ENCODE measurements around the gene MARCO. TPM values are rescaled to one million over a fixed set of nuclear protein-coding genes. Genes with fewer than 3 reads are reported as not detected.

Gene MARCO
- total RNA-seq, 1 donor, result not detected

- no peak for DNase-seq (ENCODE audit: low read depth)
- no peak for TF ChIP-seq CTCF (IDR thresholded peaks at IDR 0.05; ENCODE audit: insufficient read depth, low read length)
- H3K4me3 ChIP-seq (ENCODE audit: low read depth, low read length), result no peak overlapping the region
Observed at GRCh38 chr2:118967124-118967880, 25.3 kb downstream of the MARCO start.

GRCh38 chr2:118968042-118968441 lies 26.0 kb downstream of the MARCO start:
- TF ChIP-seq CTCF (IDR thresholded peaks at IDR 0.05; ENCODE audit: insufficient read depth, low read length), result no peak
- no peak overlapping the region for H3K4me3 ChIP-seq (ENCODE audit: low read depth, low read length)
- no peak for DNase-seq (ENCODE audit: low read depth)

- no peak for TF ChIP-seq CTCF (IDR thresholded peaks at IDR 0.05; ENCODE audit: insufficient read depth, low read length)
- DNase-seq (ENCODE audit: low read depth), result no peak
- H3K4me3 ChIP-seq (ENCODE audit: low read depth, low read length), result no peak overlapping the region
Observed at GRCh38 chr2:118968961-118969733, 27.2 kb downstream of the MARCO start.

GRCh38 chr2:118969734-118970395 lies 27.9 kb downstream of the MARCO start:
- no peak for TF ChIP-seq CTCF (IDR thresholded peaks at IDR 0.05; ENCODE audit: insufficient read depth, low read length)

GRCh38 chr2:118970396-118971135 lies 28.6 kb downstream of the MARCO start:
- DNase-seq (ENCODE audit: low read depth), result no peak
- TF ChIP-seq CTCF (IDR thresholded peaks at IDR 0.05; ENCODE audit: insufficient read depth, low read length), result no peak
- H3K4me3 ChIP-seq (ENCODE audit: low read depth, low read length), result no peak overlapping the region

More at GRCh38 chr2:118969734-118970395, 27.9 kb downstream of the MARCO start:
- H3K4me3 ChIP-seq (ENCODE audit: low read depth, low read length), result no peak overlapping the region
- DNase-seq (ENCODE audit: low read depth), result no peak

Measured in fibroblast of the aortic adventitia (primary cell).